OCI-M2 (cell line): ENCODE results near the gene LCA5L.

Experiments
- DNase-seq: peaks from one replicate; lab custom pipeline; 2025; ENCODE audit not compliant: unreplicated experiment; lab: John Stamatoyannopoulos, UW

The LCA5L gene

GRCh38 chr21:39445321-39446269, at the start of gene LCA5L:
TSS of gene LCA5L (minus strand) at chr21:39445778. CDS start at chr21:39428493, 17,285 bp downstream.
- peak; percentile 98 for DNase-seq

DNA sequence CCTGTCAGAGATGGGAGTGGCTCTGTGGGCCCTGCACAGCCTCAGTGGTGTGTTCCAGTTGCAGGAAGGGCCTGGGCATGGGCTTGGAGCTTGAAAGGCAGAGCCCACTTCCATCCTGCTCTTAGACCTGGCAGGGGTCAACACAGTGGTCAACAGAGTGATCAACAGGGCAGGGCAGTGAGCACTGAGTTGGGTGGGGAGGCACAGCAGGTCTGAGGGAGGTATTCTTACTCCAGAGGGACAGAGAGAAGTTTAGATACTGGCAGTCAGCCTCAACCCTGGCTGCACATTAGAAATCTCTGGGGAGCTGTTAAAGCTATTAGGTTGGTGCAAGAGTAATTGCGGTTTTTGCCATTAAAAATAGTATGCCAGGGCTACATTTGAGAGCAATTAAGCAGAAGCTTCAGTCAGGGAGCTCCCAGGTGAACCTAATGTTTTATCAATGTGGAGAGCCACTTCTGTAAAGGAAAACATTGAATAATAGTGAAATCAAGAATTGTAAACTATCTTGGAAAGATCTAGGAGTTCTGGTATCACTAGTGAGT, 43.9 kb upstream of the LCA5L start:
- no peak for DNase-seq

DNA sequence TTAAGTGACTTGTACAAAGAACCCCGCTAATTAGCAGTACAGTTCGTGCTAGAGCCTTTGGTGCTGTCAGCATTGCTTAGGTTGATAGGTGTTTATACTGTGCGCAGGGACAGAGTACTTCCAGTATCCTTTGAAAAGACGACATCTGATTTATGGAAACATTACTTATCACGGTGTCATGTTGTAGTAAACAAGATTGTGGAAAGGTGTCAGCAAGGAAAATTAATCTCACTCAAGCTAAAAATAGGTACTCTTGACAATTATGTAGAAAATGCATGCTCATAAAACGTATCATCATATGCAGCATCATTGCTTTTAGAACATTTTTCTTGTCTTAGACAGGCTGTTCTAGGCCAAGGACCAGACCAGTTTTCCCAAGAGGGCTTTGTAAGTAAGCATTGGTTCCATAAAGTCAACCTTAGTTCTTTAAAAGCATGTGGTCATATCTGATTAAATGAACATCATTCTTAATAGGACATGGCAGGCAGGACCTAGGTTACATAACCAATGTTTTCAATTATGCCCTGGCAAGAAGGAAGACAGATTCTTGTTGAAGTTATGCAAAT, 39.2 kb upstream of the LCA5L start:
- no peak for DNase-seq

DNA sequence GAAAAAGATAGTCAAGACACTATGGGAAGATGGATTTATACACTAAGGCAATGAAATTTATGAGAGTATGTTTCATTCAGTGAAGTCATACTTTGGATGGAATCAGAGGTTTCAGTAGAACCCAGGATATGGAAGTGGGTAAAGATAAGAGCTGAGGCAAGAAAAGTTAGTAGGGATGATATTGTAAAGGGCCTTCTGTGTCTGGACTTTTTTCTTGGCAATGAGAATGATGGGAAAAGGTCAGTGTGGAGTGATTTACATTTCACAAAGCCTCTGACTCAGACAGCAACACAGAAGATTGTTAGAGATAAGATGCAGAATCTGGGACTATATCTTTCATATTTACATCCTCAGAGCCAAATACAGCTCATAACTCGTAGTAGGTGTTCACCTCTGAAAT, 38.3 kb upstream of the LCA5L start:
- DNase-seq, result no peak

- DNase-seq, result no peak
Measured at GRCh38 chr21:39481886-39482285, 36.3 kb upstream of the LCA5L start.

DNA sequence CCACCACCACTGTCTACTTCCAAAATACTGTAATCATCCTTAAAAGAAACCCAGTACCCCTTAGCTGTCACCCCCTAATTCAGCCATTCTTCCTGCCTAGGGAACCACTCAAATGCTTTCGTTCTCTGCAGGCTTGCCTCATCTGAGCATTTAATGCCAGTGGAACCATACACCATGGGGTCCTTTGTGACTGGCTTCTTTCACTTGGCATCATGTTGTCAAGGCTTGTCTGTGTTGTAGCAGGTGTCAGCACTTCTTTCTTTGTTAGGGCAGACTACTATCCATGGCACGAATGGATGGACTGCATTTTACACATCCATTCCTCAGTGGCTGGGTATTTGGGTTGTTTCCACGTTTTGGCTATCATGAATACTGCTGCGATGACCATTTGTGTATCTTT, 34.7 kb upstream of the LCA5L start:
- no peak for DNase-seq

GRCh38 chr21:39479814-39480182, 34.2 kb upstream of the LCA5L start:
- no peak for DNase-seq

- no peak for DNase-seq
Measured at GRCh38 chr21:39479164-39479813, 33.7 kb upstream of the LCA5L start.

- no peak for DNase-seq
Measured at GRCh38 chr21:39474611-39475010, 29.0 kb upstream of the LCA5L start.

DNA sequence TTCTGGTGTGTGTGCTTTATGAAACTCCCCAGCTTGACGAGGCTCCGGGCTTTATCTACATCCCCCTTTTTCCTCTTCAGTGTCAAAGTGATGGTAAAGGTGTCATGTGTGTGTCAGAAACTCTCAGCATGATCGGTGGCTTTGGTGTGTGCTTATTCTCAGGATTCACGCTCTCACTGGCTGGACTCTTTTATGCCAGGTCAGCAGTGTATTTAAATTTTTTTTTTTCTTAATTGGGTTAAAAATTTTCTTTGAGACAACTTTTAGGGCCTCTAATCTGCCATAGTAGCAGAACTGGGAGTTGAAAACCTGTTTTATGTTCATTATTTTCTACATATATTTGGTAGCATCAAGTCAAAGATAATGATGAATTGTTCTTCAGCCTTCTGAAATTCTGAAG, 27.2 kb upstream of the LCA5L start:
- no peak for DNase-seq

DNA sequence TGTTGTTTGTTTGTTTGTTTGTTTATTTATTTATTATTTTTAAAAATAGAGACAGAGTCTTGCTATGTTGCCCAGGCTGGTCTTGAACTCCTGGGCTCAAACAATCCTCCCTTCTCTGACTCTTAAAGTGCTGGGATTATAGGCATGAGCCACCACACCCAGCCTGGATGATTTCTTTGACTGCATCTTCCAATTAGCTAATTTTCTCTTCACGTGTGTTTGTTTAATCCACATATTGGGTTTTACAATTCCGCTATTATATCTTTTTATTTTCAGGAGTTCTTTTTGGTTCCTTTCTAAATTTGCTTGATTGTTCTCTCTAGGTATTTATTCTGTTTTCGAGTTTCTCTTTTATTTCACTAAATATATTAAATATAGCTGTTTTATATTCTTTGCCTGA, 26.0 kb upstream of the LCA5L start:
- no peak for DNase-seq

GRCh38 chr21:39468559-39468958, 23.0 kb upstream of the LCA5L start:
- DNase-seq, result no peak

DNA sequence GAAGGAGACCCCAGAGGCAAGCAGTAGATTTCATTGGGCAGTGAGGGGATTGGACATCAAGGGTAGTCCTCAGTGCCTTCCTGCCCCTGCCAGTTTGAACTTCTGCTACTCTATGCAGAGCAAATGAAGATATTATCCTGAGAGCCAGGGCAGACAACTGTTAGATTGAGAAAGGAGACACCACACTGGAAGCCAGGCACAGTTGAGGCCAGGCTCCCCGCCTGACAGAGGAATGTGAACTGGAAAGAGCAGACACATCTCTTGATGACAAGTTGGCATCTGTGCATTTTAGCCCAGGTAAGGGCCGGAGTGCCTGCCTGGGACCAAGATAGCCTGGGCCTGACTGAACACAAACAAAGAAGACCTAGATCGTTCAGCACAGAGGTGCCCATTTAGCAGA, 22.2 kb upstream of the LCA5L start:
- DNase-seq, result no peak

GRCh38 chr21:39466584-39466983, 21.0 kb upstream of the LCA5L start:
- DNase-seq, result no peak

DNA sequence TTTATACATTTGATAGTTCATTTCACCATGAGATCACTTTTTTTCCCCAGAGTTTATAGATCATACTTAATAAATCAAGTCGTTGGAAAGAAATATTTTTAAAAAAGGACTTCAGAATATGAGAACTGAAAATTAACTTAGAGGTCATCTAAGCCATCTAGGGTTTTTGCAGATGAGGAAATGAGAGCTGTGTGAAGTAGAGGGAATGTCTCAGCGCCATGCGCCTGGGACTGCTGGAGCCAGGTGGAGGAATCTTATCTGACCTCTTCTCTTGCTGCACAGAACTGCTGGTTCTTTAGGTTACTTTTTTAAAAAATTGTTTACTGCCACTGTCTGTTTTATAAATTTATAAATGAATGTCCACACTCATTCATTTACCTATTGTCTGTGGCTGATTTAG, 17.7 kb upstream of the LCA5L start:
- no peak for DNase-seq

DNA sequence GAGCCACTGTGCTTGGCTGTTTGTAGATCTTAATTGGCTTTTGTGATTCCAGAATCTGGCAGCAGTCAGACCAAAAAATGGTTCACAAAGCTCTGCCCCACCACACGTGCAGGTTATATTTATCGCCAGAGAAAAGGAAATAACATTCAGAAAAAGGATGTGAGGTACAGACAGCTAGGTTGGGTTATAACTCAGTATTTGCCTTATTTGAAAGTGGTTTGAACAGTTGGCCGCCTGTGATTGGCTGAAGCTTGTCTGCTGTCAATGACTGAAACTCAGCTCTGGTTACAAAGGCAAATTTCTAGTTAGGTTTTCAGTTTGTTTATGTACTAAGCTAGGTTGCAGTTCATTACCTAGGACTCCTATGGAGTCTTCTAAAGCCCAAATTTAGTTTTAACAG, 15.8 kb upstream of the LCA5L start:
- no peak for DNase-seq

DNA sequence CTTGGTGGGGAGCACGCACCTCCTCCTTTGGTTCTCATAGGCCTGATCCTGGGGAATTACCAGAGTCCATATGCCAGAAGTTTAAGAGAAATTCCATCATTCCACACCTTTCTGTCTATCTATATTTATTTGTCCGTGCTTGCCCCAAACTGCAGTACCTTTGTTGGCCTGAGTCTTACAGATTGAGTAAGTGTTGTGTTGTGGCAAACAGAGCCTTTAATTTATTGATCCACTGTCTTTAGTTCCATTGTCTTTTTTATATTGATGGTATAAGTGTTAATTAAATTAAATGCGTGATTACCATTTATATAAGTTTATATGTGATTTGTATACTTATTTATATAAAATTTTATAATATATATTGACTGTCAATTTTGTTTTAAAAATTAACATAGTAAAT, 11.1 kb upstream of the LCA5L start:
- no peak for DNase-seq

GRCh38 chr21:39454949-39455668, 9.5 kb upstream of the LCA5L start:
- no peak for DNase-seq

DNA sequence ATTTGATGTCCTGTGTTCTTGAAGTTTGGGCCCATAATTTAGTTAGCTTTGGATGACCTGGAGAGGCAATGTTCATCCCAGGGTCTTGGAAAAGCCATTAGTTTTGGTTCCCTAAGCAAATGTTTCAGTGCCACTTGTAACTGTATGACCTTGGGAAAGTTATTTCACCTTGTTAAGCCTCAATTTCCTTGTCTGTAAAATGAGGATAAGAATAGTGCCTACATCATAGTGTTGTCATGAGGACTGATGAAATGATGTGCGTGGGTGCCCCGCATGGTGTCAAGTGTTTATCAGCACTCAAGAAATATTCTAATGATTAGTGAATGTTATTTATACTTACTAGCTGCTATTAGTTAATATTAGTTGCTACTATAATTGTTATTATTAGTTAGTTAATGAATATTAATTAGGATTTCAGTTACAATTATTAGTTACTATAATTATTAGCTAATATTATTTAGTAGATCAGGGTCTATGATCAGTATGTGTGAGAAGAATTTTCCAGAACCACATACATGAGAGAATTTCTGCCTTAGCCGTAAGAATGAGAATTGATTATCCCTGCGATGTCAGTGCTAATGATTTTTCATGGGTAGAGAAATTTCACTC, 8.1 kb upstream of the LCA5L start:
- DNase-seq, result no peak

- no peak for DNase-seq
Measured at GRCh38 chr21:39452970-39453342, 7.4 kb upstream of the LCA5L start.
